Testis (tissue), 2 donors: ENCODE results near the gene SYVN1.

ENCODE experiments used
- CTCF ChIP-seq, 3 experiments: fragments of 450-650 bp in 2 of 3; fragments of 200-600 bp in 1 of 3; sonication (generic) in 1 of 3; IDR thresholded peaks; one replicate each; pipeline ENCODE4 v1.5.1; 2016 to 2019; ENCODE audit warnings: antibody characterized with exemption in 3 of 3, mild to moderate bottlenecking in 2 of 3, moderate library complexity in 1 of 3
- POLR2A ChIP-seq: fragments of 450-650 bp; IDR thresholded peaks from one replicate; pipeline ENCODE4 v1.6.1; 2017; ENCODE audit warnings: antibody characterized with exemption, mild to moderate bottlenecking, moderate library complexity

- TF ChIP-seq POLR2A, result no peak
- no peak for TF ChIP-seq CTCF (IDR thresholded peaks at IDR 0.05)
These were observed 17.1 kb upstream of the SYVN1 start for GRCh38 chr11:65151331-65151899.
